Hair follicular keratinocyte (primary cell): ENCODE results near the gene COL24A1. TPM values are rescaled to one million over a fixed set of nuclear protein-coding genes. Genes with fewer than 3 reads are reported as not detected.

Experiments used
- total RNA-seq: library from RNA; depleted of rRNA; stranded (reverse); fragments of >200 nt; gene quantifications from 2 replicates; pipeline ENCODE4 v1.2.3, GENCODE V29; 2015

Gene COL24A1
- total RNA-seq = not detected in 2 replicates

GRCh38 chr1:86156566-86157455, at the start of gene COL24A1:
Gene COL24A1 (minus strand): TSS chr1:86156772. CDS start chr1:86156396, 376 bp downstream.

DNA sequence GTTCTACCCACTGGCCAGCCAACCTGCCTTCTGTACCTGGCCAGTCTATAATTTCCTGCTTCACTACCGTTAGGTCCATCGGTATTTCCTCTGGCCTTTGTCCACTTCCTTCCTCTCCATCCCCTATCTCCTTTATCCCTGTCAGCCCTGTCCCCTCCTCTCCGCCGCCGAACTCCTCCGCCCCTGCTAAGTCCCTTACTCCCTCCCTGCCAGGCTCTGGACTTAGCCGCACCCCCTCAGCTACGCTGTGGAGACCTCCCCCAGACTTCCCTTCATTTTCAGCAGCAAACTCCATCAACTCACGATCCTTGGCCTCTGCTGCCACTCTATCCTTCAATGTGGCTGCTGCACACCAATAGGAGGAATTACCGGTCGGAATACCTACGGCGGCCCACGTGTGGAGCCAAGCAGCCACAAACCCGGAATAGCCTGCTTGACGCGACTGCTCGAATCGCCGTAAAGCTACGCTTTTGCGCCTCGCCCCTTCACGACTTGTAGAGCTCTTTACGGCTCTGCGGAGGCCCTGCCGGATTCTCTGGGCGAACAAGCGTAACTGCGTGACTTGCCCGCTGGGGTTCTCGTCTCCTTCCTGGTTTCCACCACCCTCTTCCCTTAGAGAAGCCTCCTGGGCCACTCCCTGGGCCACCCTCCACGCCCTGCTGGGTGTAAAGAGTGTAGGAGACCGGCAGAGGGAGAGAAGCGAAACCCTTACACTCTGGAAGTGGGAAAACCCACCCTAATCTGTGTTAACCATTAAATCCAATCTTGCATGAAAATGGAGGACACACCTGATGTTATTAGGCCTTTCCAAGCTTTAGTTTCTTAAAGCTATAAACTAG, 448.4 kb downstream of the COL24A1 start, which contains the start of gene ZNHIT6:
Gene ZNHIT6 (minus strand): TSS at position 444 of the 839 bp plus-strand sequence. CDS start 149 bp downstream, at position 295.

Other genes starting within 250 kb of the COL24A1 start
- 14.5 and 16.0 TPM in 2 replicates for gene ODF2L, start 239.6 kb upstream of the COL24A1 start, total RNA-seq